HG02571 (cell line): ENCODE data around the gene MBD4.
"Not testable (repeated sequence)": the region's sequence is repeated elsewhere in the genome, so short reads cannot be mapped to it uniquely, and the experiment has no call there.

Experiments used
- ATAC-seq: cut with Tn5 transposase; IDR thresholded peaks from one replicate; pipeline ENCODE4 v1.9.1; 2021; ENCODE audit warnings: mild to moderate bottlenecking, moderate library complexity; ENCODE audit not compliant: unreplicated experiment

Gene MBD4

GRCh38 chr3:129385507-129385906 is 54.2 kb downstream of the MBD4 start:
- ATAC-seq: not testable (repeated sequence)

GRCh38 chr3:129384594-129385323 is 55.0 kb downstream of the MBD4 start:
- no peak for ATAC-seq

GRCh38 chr3:129384103-129384502 is 55.6 kb downstream of the MBD4 start:
- not testable (repeated sequence) for ATAC-seq

- peak; percentile 71 for ATAC-seq
Measured at GRCh38 chr3:129383292-129383860, 56.4 kb downstream of the MBD4 start.

GRCh38 chr3:129382366-129382765 is 57.4 kb downstream of the MBD4 start:
- ATAC-seq: no peak
